GM12872 (cell line): ENCODE measurements around the gene CEP135.

Source experiments
- CTCF ChIP-seq: IDR thresholded peaks from 3 replicates; pipeline ENCODE4 v1.5.1; 2011; ENCODE audit warnings: low read depth, mild to moderate bottlenecking, low read length, moderate library complexity; ENCODE audit not compliant: insufficient read depth

Gene CEP135

GRCh38 chr4:56082829-56083228, 134.1 kb downstream of the CEP135 start:
- no peak for TF ChIP-seq CTCF
